ENCODE measurements around the gene KIAA0040. TPM values are rescaled to one million over a fixed set of nuclear protein-coding genes. Genes with fewer than 3 reads are reported as not detected.

The KIAA0040 gene
- total and polyA plus RNA-seq, 2 experiments from 2014 or later: 1.4 to 1.6 TPM

DNA sequence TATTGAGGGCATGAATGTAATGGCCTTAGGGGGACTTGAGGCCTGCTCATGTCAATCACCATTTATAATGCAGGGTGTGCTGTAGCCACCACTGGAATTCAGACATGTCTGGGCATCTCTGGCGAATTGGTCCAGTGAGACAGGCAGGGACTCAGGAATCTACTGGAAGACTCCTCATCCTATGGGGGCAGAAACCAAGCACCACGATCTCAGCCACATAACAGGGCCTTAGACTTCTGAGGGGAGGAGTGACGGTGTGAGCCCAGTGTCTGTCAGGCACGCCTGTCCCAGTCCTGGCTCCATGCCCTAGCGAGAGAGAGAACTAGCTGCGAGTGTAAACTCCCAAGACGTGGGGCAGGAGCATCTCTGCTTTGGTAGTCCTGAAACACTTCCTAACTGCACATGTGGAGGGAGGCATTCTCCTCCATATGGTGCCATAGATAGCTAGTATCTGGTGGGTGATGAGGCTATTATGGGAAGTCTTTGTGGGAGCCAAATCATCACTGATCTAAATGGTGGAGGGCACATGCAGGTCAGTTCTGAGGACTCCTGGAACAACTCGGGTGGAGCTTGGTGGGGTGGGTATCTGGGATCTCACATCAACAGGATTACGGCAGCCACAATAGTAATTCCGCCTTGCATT, 29.8 kb upstream of the KIAA0040 start:
- H3K27ac ChIP-seq: no peak overlapping the region
- no peak overlapping the region for H3K4me3 ChIP-seq
- no peaks in the 10 kb centered on the region for H3K36me3 ChIP-seq
- TF ChIP-seq, protein P1, sequence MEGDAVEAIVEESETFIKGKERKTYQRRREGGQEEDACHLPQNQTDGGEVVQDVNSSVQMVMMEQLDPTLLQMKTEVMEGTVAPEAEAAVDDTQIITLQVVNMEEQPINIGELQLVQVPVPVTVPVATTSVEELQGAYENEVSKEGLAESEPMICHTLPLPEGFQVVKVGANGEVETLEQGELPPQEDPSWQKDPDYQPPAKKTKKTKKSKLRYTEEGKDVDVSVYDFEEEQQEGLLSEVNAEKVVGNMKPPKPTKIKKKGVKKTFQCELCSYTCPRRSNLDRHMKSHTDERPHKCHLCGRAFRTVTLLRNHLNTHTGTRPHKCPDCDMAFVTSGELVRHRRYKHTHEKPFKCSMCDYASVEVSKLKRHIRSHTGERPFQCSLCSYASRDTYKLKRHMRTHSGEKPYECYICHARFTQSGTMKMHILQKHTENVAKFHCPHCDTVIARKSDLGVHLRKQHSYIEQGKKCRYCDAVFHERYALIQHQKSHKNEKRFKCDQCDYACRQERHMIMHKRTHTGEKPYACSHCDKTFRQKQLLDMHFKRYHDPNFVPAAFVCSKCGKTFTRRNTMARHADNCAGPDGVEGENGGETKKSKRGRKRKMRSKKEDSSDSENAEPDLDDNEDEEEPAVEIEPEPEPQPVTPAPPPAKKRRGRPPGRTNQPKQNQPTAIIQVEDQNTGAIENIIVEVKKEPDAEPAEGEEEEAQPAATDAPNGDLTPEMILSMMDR (IDR thresholded peaks at IDR 0.05; ENCODE audit: low read depth, low read length): no peak
- no peaks in the 10 kb centered on the region for H3K27me3 ChIP-seq
- no peak for DNase-seq (ENCODE audit: low read depth in 1 of 2, low spot score in 1 of 2)
- no peaks in the 10 kb centered on the region for H3K9me3 ChIP-seq (ENCODE audit: low read depth)
- no peaks in the 10 kb centered on the region for H3K4me1 ChIP-seq (ENCODE audit: low read depth)

DNA sequence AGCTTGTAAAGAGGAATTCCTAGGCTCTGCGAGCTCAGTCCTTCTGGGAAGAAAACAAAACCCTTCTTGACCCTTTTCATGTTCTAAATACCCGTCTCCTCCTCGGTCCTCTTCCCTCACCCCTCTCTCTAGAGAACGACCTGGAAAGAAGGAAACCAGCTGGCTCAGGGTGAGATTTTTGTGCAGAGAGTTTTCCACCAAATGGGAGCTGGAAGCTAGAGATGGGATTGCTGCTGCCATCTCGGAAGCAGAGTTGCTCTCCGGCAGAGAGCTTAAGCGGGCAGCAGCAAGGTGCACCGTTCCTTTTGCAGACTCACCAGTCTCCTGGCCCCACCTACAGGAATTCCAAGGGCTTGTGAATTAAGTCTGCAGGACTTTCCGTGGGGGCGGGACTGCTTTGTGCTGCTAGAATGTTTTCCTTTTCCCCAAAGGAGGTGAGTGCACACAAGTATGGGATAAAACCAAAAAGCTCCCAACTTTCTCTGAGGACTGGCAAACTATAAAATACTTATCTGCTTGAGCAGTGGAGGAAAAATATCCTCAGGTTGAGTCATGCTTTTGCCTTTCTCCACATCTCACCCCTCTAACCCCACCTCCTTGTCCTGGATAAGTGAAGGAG, 29.1 kb upstream of the KIAA0040 start:
- no peaks in the 10 kb centered on the region for H3K36me3 ChIP-seq
- TF ChIP-seq, protein P1 (IDR thresholded peaks at IDR 0.05; ENCODE audit: low read depth, low read length): no peak
- no peaks in the 10 kb centered on the region for H3K4me1 ChIP-seq (ENCODE audit: low read depth)
- H3K27me3 ChIP-seq: no peaks in the 10 kb centered on the region
- no peaks in the 10 kb centered on the region for H3K9me3 ChIP-seq (ENCODE audit: low read depth)
- H3K4me3 ChIP-seq: no peak overlapping the region
- peak; percentile 14 to 20 for DNase-seq (ENCODE audit: low read depth in 1 of 2, low spot score in 1 of 2)
- H3K27ac ChIP-seq: no peak overlapping the region

DNA sequence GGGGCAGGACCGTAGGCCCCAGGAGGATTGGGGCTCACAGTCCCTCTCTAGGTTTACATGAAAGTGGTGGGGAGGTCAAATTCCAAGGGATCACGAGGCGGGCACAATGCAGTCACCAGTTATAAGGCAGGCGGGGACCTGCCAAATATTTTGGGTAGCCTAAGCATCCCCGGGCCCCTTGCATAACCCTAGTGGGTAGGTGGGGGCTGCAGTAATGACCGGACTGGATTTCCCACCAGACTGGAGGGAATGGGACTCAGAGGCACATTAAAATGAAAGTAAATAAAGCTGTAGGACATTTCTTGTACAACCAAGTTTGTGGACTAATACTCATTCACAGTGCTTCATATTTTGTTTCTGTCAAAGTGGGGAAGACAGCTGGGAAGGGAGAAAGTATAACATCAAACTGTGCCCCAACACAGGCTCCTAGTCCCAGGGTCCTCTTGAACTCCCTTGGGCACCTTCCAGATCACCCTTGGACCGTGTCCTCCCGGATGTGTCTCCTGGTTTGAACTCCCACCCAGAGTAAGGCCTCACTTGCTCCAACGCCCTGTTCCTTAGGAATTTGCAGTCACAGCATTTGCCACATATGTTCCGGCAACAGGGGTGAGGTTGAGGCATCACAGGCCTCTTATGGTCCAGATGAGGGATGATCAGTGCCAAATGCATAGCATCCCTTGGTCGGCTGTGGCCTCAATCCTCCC, 28.4 kb upstream of the KIAA0040 start:
- Histone ChIP-seq H3K4me3 (no peak overlapping the region), H3K36me3 (no peaks in the 10 kb centered on the region), H3K9me3 (ENCODE audit: low read depth) (no peaks in the 10 kb centered on the region), H3K4me1 (ENCODE audit: low read depth) (no peaks in the 10 kb centered on the region), H3K27me3 (no peaks in the 10 kb centered on the region), H3K27ac (no peak overlapping the region)
- TF ChIP-seq, protein P1 (IDR thresholded peaks at IDR 0.05; ENCODE audit: low read depth, low read length): no peak
- no peak for DNase-seq (ENCODE audit: low read depth in 1 of 2, low spot score in 1 of 2)

DNA sequence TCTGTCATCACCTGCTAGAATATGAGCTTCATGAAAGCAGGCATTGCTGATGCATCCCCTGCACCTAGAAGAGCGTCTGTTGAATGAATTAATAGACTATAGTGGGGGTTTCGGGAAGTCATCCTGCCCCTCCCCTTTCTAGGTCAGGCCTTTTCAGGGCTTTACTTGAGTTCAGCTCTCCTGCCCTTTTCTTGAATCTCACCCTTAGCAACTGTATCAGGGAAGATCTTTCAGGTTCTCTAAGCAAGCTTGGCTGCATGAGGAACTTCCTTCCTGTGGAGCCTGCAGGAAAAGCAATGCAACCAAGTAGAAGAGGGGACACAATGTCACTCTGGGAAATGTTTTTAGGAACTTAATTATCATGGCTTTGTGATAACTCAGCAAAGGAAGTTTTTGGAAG, 27.2 kb upstream of the KIAA0040 start:
- TF ChIP-seq, protein P1 (IDR thresholded peaks at IDR 0.05; ENCODE audit: low read depth, low read length): no peak
- Histone ChIP-seq H3K27me3 (no peaks in the 10 kb centered on the region), H3K9me3 (ENCODE audit: low read depth) (no peaks in the 10 kb centered on the region), H3K36me3 (no peaks in the 10 kb centered on the region), H3K27ac (no peak overlapping the region), H3K4me3 (no peak overlapping the region), H3K4me1 (ENCODE audit: low read depth) (no peaks in the 10 kb centered on the region)
- DNase-seq (ENCODE audit: low read depth in 1 of 2, low spot score in 1 of 2): no peak

DNA sequence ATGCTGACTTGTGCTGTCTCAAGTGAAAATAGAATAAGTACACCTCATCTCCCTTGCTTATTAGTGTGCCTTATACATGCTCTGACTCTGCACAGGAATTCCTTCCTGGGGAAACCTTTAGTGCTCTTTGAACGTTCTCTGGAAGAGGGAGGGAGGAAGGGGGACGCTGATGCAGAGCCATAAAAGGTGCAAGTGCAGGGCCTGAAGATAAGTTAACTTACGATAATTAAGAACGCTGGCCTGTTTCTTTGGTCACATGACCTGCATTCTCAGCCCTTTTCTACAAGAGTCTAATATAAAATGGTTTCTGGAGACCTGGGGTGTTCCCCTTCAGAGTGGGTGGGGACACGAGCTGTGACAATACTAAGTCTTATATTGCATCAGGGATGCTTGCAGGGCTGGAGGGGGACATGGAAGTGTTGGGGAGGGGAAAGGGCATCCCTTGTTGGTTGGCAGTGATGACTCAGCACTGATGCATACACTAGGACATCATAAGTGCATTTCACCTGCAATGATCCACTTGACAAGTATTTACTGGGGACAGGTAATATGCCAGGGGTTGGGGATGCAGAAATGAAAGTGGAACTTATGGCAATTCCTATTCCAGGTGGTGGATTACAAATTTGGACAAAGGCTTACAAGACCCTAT, 26.3 kb upstream of the KIAA0040 start:
- Histone ChIP-seq H3K9me3 (ENCODE audit: low read depth) (no peaks in the 10 kb centered on the region), H3K27me3 (no peaks in the 10 kb centered on the region), H3K27ac (no peak overlapping the region), H3K4me3 (no peak overlapping the region), H3K4me1 (ENCODE audit: low read depth) (no peaks in the 10 kb centered on the region), H3K36me3 (no peaks in the 10 kb centered on the region)
- TF ChIP-seq, protein P1 (IDR thresholded peaks at IDR 0.05; ENCODE audit: low read depth, low read length): no peak
- no peak for DNase-seq (ENCODE audit: low read depth in 1 of 2, low spot score in 1 of 2)
